Lower lobe of right lung (tissue), 2 donors: ENCODE measurements around the gene COG6. TPM values are rescaled to one million over a fixed set of nuclear protein-coding genes. Genes with fewer than 3 reads are reported as not detected.

ENCODE experiments used
- ATAC-seq, 2 donors: fragments of 200-7000 bp; cut with Tn5 transposase; one replicate each; pipeline ENCODE4 v1.9.1; 2020 to 2022; ENCODE audit warnings: mild to moderate bottlenecking in 2 of 2, moderate library complexity in 2 of 2
- DNase-seq: peaks from one replicate; pipeline ENCODE4 v3.0.0-alpha.2; 2020
- H3K27ac ChIP-seq: fragments of 200-600 bp; one replicate; pipeline ENCODE4 v1.8.0; 2022
- H3K27me3 ChIP-seq: fragments of 200-600 bp; one replicate; pipeline ENCODE4 v1.8.0; 2022; ENCODE audit warnings: low read depth
- H3K36me3 ChIP-seq: fragments of 200-600 bp; one replicate; pipeline ENCODE4 v1.8.0; 2022; ENCODE audit warnings: mild to moderate bottlenecking
- H3K4me1 ChIP-seq: fragments of 200-600 bp; one replicate; pipeline ENCODE4 v1.8.0; 2022
- H3K4me3 ChIP-seq: fragments of 200-600 bp; one replicate; pipeline ENCODE4 v1.8.0; 2022; ENCODE audit warnings: mild to moderate bottlenecking
- H3K9me3 ChIP-seq: fragments of 200-600 bp; one replicate; pipeline ENCODE4 v1.8.0; 2022
- CTCF ChIP-seq: fragments of 200-600 bp; IDR thresholded peaks from one replicate; pipeline ENCODE4 v1.8.0; 2022; ENCODE audit warnings: antibody characterized with exemption, mild to moderate bottlenecking
- intact Hi-C: fragments of 100-400 bp; cut with DNase I; formaldehyde crosslinking; loops from one replicate; pipeline ENCODE4 v1.11.0; 2022
- long read RNA-seq: library from polyadenylated mRNA; unstranded; transcript quantifications from one replicate; pipeline ENCODE4 v2.0.0, GENCODE V29; 2021
- total RNA-seq: library from RNA; stranded (reverse); fragmentation: NEBNext Ultra II Directional; extraction: Animal tissue kit (Norgen Biotek cat#: 25700); gene quantifications from one replicate; pipeline ENCODE4 v1.2.1, GENCODE V29; 2021
- donor health status: DM: no; HTN: yes; CAD: no; lungs with severe emphysema.

Gene COG6
- total RNA-seq = 28.6 TPM
- long read RNA-seq, transcript COG6-204 (19 exons, 3,563 nt) = major isoform, 31 of 38 reads
- long read RNA-seq, partial matches to known transcripts = 3 of 38 reads
- long read RNA-seq, other reads (novel, unspliced or antisense) = 4 of 38 reads

GRCh38 chr13:39655569-39656324, at the start of gene COG6:
COG6 (plus strand) TSS chr13:39655662; CDS start chr13:39655727, 65 bp downstream.
- H3K4me1 ChIP-seq = peaks cover 11% of the 10 kb centered on the region
- H3K27ac ChIP-seq = peak within 1 kb of the TSS; percentile 76
- intact Hi-C loops = no loop called here
- ATAC-seq (peak; percentile 97 to 100), DNase-seq (peak; percentile 92)
- no peaks in the 10 kb centered on the region for H3K27me3 ChIP-seq
- H3K4me3 ChIP-seq = peak within 1 kb of the TSS; percentile 77
- peaks cover 4% of the 10 kb centered on the region for H3K36me3 ChIP-seq
- TF ChIP-seq CTCF = peak; percentile 7
- H3K9me3 ChIP-seq = no peaks in the 10 kb centered on the region

GRCh38 chr13:39605677-39606320, 49.7 kb upstream of the COG6 start:
- DNase-seq = no peak
- no peak for TF ChIP-seq CTCF
- Histone ChIP-seq H3K27me3 (no peaks in the 10 kb centered on the region), H3K4me1 (no peaks in the 10 kb centered on the region), H3K9me3 (no peaks in the 10 kb centered on the region), H3K4me3 (no peak overlapping the region), H3K27ac (no peak overlapping the region), H3K36me3 (no peaks in the 10 kb centered on the region)
- intact Hi-C loops = no loop called here
- ATAC-seq = no peak

GRCh38 chr13:39607876-39608275, 47.6 kb upstream of the COG6 start:
- TF ChIP-seq CTCF = no peak
- H3K27ac ChIP-seq = no peak overlapping the region
- H3K4me3 ChIP-seq = no peak overlapping the region
- H3K4me1 ChIP-seq = peaks cover 6% of the 10 kb centered on the region
- ATAC-seq = no peak
- no peak for DNase-seq
- no peaks in the 10 kb centered on the region for H3K36me3 ChIP-seq
- no peaks in the 10 kb centered on the region for H3K9me3 ChIP-seq
- H3K27me3 ChIP-seq = no peaks in the 10 kb centered on the region
- intact Hi-C loops = no loop called here

- TF ChIP-seq CTCF = peak; percentile 85
- H3K9me3 ChIP-seq = no peaks in the 10 kb centered on the region
- H3K4me1 ChIP-seq = peaks cover 6% of the 10 kb centered on the region
- H3K27me3 ChIP-seq = no peaks in the 10 kb centered on the region
- intact Hi-C loops = loop anchor here (5.0 to 10.0 kb wide), 2 partner anchors 200 to 557 kb away; no protein-coding TSS in a partner anchor
- DNase-seq (no peak), ATAC-seq (peak; percentile 43 to 69)
- no peaks in the 10 kb centered on the region for H3K36me3 ChIP-seq
- no peak overlapping the region for H3K27ac ChIP-seq
- H3K4me3 ChIP-seq = no peak overlapping the region
These were observed 43.3 kb upstream of the COG6 start for GRCh38 chr13:39612023-39612637.

- ATAC-seq (peak; percentile 75 to 88), DNase-seq (no peak)
- H3K27me3 ChIP-seq = no peaks in the 10 kb centered on the region
- H3K4me1 ChIP-seq = peaks cover 6% of the 10 kb centered on the region
- TF ChIP-seq CTCF = peak; percentile 91
- intact Hi-C loops = loop anchor here (10.0 kb wide), 1 partner anchor 561 kb away; no protein-coding TSS in a partner anchor
- no peak overlapping the region for H3K27ac ChIP-seq
- H3K4me3 ChIP-seq = no peak overlapping the region
- no peaks in the 10 kb centered on the region for H3K9me3 ChIP-seq
- no peaks in the 10 kb centered on the region for H3K36me3 ChIP-seq
These were observed 39.3 kb upstream of the COG6 start for GRCh38 chr13:39616087-39616694.
